ENCODE measurements around the gene CDH4. TPM values are rescaled to one million over a fixed set of nuclear protein-coding genes. Genes with fewer than 3 reads are reported as not detected.
"Not testable (repeated sequence)": the region's sequence is repeated elsewhere in the genome, so short reads cannot be mapped to it uniquely, and the experiment has no call there.

CDH4 gene
- total RNA-seq, 1 donor from 2014 or later: not detected

- peak; percentile 79 for DNase-seq (ENCODE audit: low spot score)
These were observed 680.8 kb downstream of the CDH4 start for GRCh38 chr20:61932711-61933480.

- DNase-seq (ENCODE audit: low spot score): peak; percentile 69
These were observed 681.5 kb downstream of the CDH4 start for GRCh38 chr20:61933481-61933950.

GRCh38 chr20:61933951-61934715 is 682.1 kb downstream of the CDH4 start:
- peak; percentile 88 for DNase-seq (ENCODE audit: low spot score)

- peak; percentile 83 for DNase-seq (ENCODE audit: low spot score)
These were observed 682.9 kb downstream of the CDH4 start for GRCh38 chr20:61934716-61935530.

- peak; percentile 60 for DNase-seq (ENCODE audit: low spot score)
These were observed 684.1 kb downstream of the CDH4 start for GRCh38 chr20:61935926-61936700.

- no peak for DNase-seq (ENCODE audit: low spot score)
These were observed 684.7 kb downstream of the CDH4 start for GRCh38 chr20:61936701-61937131.

- DNase-seq (ENCODE audit: low spot score): no peak
These were observed 685.3 kb downstream of the CDH4 start for GRCh38 chr20:61937146-61937962.

- no peak for DNase-seq (ENCODE audit: low spot score)
These were observed 686.1 kb downstream of the CDH4 start for GRCh38 chr20:61937963-61938838.

- peak; percentile 53 for DNase-seq (ENCODE audit: low spot score)
These were observed 687.0 kb downstream of the CDH4 start for GRCh38 chr20:61938839-61939690.

- peak; percentile 55 for DNase-seq (ENCODE audit: low spot score)
These were observed 687.8 kb downstream of the CDH4 start for GRCh38 chr20:61939691-61940360.

- peak; percentile 51 for DNase-seq (ENCODE audit: low spot score)
These were observed 688.4 kb downstream of the CDH4 start for GRCh38 chr20:61940491-61940890.

- no peak for DNase-seq (ENCODE audit: low spot score)
These were observed 689.1 kb downstream of the CDH4 start for GRCh38 chr20:61940976-61941720.

GRCh38 chr20:61941721-61942405 is 689.8 kb downstream of the CDH4 start:
- no peak for DNase-seq (ENCODE audit: low spot score)

- DNase-seq (ENCODE audit: low spot score): no peak
These were observed 690.5 kb downstream of the CDH4 start for GRCh38 chr20:61942526-61942925.

- DNase-seq (ENCODE audit: low spot score): not testable (repeated sequence)
These were observed 692.9 kb downstream of the CDH4 start for GRCh38 chr20:61944967-61945366.

GRCh38 chr20:61945495-61945894 is 693.4 kb downstream of the CDH4 start:
- DNase-seq (ENCODE audit: low spot score): not testable (repeated sequence)

Data from mesenteric fat pad (tissue), 1 donor.